ENCODE results near the gene ADGRE1.

Gene ADGRE1

DNA sequence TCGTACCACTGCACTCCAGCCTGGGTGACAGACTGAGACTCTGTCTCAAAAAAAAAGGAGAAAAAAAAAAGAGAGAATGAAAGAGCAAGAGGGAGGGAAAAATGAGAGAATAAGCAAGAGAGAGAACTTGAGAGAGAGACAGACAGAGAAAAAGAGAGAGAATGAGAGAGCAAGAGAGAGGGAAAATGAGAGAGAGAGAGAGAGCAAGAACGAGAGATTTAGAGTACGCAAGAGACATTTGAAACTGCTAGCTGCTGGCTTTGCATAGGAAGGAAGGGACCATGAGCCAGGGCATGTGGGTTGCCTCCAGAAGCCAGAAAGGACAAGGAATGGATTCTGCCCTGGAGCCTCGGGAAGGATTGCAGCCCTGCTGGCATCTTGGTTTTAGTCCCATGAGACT is 9.6 kb upstream of the ADGRE1 start:
- Mint-ChIP-seq H3K4me3 (no peak overlapping the region), H3K27ac (no peak overlapping the region), H3K27me3 (ENCODE audit: low read depth) (peaks cover 25% of the 10 kb centered on the region), H3K4me1 (no peaks in the 10 kb centered on the region), H3K36me3 (ENCODE audit: low read depth) (no peaks in the 10 kb centered on the region), H3K9me3 (peaks cover 40% of the 10 kb centered on the region)
- TF ChIP-seq, protein P1, sequence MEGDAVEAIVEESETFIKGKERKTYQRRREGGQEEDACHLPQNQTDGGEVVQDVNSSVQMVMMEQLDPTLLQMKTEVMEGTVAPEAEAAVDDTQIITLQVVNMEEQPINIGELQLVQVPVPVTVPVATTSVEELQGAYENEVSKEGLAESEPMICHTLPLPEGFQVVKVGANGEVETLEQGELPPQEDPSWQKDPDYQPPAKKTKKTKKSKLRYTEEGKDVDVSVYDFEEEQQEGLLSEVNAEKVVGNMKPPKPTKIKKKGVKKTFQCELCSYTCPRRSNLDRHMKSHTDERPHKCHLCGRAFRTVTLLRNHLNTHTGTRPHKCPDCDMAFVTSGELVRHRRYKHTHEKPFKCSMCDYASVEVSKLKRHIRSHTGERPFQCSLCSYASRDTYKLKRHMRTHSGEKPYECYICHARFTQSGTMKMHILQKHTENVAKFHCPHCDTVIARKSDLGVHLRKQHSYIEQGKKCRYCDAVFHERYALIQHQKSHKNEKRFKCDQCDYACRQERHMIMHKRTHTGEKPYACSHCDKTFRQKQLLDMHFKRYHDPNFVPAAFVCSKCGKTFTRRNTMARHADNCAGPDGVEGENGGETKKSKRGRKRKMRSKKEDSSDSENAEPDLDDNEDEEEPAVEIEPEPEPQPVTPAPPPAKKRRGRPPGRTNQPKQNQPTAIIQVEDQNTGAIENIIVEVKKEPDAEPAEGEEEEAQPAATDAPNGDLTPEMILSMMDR (IDR thresholded peaks at IDR 0.05; ENCODE audit: unreplicated experiment in 3 of 3) = no peak

- Mint-ChIP-seq H3K4me1 (no peaks in the 10 kb centered on the region), H3K36me3 (ENCODE audit: low read depth) (no peaks in the 10 kb centered on the region), H3K27ac (no peak overlapping the region), H3K9me3 (peaks cover 23% of the 10 kb centered on the region), H3K27me3 (ENCODE audit: low read depth) (no peaks in the 10 kb centered on the region), H3K4me3 (no peak overlapping the region)
- TF ChIP-seq, protein P1 (IDR thresholded peaks at IDR 0.05; ENCODE audit: unreplicated experiment in 3 of 3) = no peak
These were observed 992 bp upstream of the ADGRE1 start for GRCh38 chr19:6886277-6886897.

DNA sequence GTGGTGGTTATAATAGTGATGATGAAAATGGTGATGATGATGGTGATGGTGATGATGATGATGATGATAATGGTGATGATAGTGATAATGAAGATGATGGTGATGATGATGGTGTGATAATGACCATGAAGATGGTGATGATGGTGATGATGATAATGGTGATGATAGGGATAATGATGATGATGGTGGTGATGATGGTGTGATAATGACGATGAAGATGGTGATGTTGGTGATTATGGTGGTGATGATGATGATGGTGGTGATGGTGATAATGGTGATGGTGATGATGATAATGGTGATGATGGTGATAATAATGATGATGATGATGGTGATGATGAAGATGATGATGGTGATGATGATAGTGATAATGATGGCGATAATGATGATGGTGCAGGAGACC is 1.6 kb downstream of the ADGRE1 start:
- Mint-ChIP-seq H3K36me3 (ENCODE audit: low read depth) (no peaks in the 10 kb centered on the region), H3K4me3 (no peak overlapping the region), H3K27me3 (ENCODE audit: low read depth) (no peaks in the 10 kb centered on the region), H3K9me3 (peaks cover 32% of the 10 kb centered on the region), H3K4me1 (no peaks in the 10 kb centered on the region), H3K27ac (no peak overlapping the region)
- TF ChIP-seq, protein P1 (IDR thresholded peaks at IDR 0.05; ENCODE audit: unreplicated experiment in 3 of 3) = no peak

DNA sequence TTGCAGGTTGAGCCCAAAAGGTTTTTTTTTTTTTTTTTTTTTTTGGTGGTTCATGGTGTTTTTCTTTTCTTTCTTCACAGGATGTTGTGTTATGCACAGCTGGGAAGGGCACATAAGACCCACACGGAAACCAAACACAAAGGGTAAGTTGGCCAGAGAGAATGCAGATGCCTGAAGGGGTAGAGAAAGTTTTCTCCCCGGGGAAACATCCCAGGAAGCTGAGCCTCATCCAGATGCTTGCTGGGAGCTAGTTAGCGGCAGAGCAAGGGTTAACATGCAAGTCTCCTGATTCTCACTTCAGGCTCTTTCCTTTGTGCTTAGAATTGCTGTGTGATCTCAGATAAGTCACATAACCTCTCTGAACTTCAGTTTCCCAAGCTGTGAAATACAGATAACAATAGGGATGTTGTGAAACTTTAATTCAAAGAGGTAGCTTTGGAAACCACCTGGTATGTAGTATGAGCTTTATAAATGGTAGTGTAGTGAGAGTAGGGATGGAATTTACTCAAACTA is 3.1 kb downstream of the ADGRE1 start:
- TF ChIP-seq, protein P1 (IDR thresholded peaks at IDR 0.05; ENCODE audit: unreplicated experiment in 3 of 3) = no peak
- Mint-ChIP-seq H3K9me3 (peaks cover 42% of the 10 kb centered on the region), H3K4me1 (no peaks in the 10 kb centered on the region), H3K4me3 (no peak overlapping the region), H3K27ac (no peak overlapping the region), H3K27me3 (ENCODE audit: low read depth) (no peaks in the 10 kb centered on the region), H3K36me3 (ENCODE audit: low read depth) (no peaks in the 10 kb centered on the region)

GRCh38 chr19:6890938-6891337 is 3.6 kb downstream of the ADGRE1 start:
- Mint-ChIP-seq H3K27ac (no peak overlapping the region), H3K27me3 (ENCODE audit: low read depth) (no peaks in the 10 kb centered on the region), H3K4me1 (no peaks in the 10 kb centered on the region), H3K4me3 (no peak overlapping the region), H3K9me3 (peaks cover 47% of the 10 kb centered on the region), H3K36me3 (ENCODE audit: low read depth) (no peaks in the 10 kb centered on the region)
- TF ChIP-seq, protein P1 (IDR thresholded peaks at IDR 0.05; ENCODE audit: unreplicated experiment in 3 of 3) = no peak

DNA sequence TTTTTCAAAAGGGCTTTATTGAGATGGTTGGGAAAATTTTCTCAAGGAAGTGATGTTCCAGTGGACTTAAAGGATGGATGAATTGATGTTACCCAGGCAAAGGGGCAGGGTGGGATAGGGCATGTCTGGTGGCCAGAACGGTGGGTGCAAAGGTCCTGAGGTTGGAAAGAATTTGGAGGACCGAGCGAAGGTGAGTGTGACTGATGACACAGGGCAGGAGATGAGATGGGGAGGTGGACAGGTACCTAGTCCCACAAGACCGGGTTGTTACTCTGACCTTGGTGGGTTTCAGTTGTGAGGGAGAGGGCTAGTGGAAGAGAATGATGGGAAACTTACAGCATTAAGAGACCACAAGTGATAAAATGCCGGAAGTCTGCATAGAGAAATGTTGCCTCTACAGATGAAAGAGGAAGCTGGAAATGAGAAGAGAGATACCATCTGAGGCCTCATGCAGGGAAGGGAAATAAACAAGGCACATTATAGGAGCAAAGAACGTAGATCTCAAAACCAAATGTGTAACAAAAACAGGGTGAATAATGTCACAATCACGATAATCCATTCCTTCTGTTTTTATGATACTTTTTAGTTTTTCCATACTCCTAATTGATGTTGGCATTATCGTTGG is 4.5 kb downstream of the ADGRE1 start:
- no peaks in the 10 kb centered on the region for H3K4me1 Mint-ChIP-seq
- TF ChIP-seq, protein P1 (IDR thresholded peaks at IDR 0.05; ENCODE audit: unreplicated experiment in 3 of 3) = no peak
- H3K4me3 Mint-ChIP-seq = no peak overlapping the region
- no peaks in the 10 kb centered on the region for H3K27me3 Mint-ChIP-seq (ENCODE audit: low read depth)
- H3K36me3 Mint-ChIP-seq (ENCODE audit: low read depth) = no peaks in the 10 kb centered on the region
- no peak overlapping the region for H3K27ac Mint-ChIP-seq
- peaks cover 51% of the 10 kb centered on the region for H3K9me3 Mint-ChIP-seq

All from nephron (organoid).